ENCODE data around the gene KIF26B. TPM values are rescaled to one million over a fixed set of nuclear protein-coding genes. Genes with fewer than 3 reads are reported as not detected.

The KIF26B gene
- polyA plus RNA-seq, 1 of the 3 experiments (the other 2 are of a cell fraction): 2.6 TPM

- Histone ChIP-seq H3K9me3 (no peaks in the 10 kb centered on the region), H4K20me1 (ENCODE audit: insufficient read depth) (no peaks in the 10 kb centered on the region), H3K79me2 (ENCODE audit: insufficient read depth) (no peaks in the 10 kb centered on the region), H3K27me3 (ENCODE audit: insufficient read depth) (no peaks in the 10 kb centered on the region), H3K27ac (ENCODE audit: low read depth in 2 of 2, low read length in 1 of 2) (no peak overlapping the region), H3K4me1 (ENCODE audit: control insufficient read depth in 1 of 2, insufficient read depth in 2 of 2, low read depth in 1 of 2, low read length in 1 of 2) (no peaks in the 10 kb centered on the region; a peak in 1 of 4 replicates), H3K4me3 (ENCODE audit: low read depth in 2 of 2, low read length in 1 of 2) (no peak overlapping the region), H2AFZ (ENCODE audit: low read depth) (no peak overlapping the region), H3K9me2 (no peaks in the 10 kb centered on the region), H3K36me3 (replicated peaks in 1 of 2; ENCODE audit: control insufficient read depth in 1 of 2, insufficient read depth in 2 of 2, low read length in 1 of 2) (peaks cover 4 to 30% of the 10 kb centered on the region in 2 experiments), H3K9ac (no peak overlapping the region), H3K4me2 (no peak overlapping the region), H3F3A (replicated peaks; ENCODE audit: insufficient read depth) (no peaks in the 10 kb centered on the region)
- DNase-seq: no peak
- 90% methylated on average over 6 of the region's 6 CpGs for WGBS (ENCODE audit: low lambda C conversion rate)
- TF ChIP-seq RFX5 (IDR thresholded peaks at IDR 0.05; ENCODE audit: low read length): no peak
- no peak for TF ChIP-seq CTCF (IDR thresholded peaks at IDR 0.05)
- TF ChIP-seq RCOR1 (IDR thresholded peaks at IDR 0.05; ENCODE audit: low read length): no peak
- TF ChIP-seq MAX (IDR thresholded peaks at IDR 0.05; ENCODE audit: low read depth): no peak
- no peak for TF ChIP-seq ZBTB33 (IDR thresholded peaks at IDR 0.05; ENCODE audit: borderline replicate concordance, low read depth)
- no peak for TF ChIP-seq MXI1 (IDR thresholded peaks at IDR 0.05; ENCODE audit: low read depth, low read length)
- ChIA-PET POLR2A (no interaction called here), CTCF (no interaction called here)
Observed at GRCh38 chr1:245657371-245657770, 502.6 kb downstream of the KIF26B start.

- Histone ChIP-seq H3K36me3 (replicated peaks in 1 of 2; ENCODE audit: control insufficient read depth in 1 of 2, insufficient read depth in 2 of 2, low read length in 1 of 2) (peaks cover 0 to 10% of the 10 kb centered on the region in 2 experiments), H3K27ac (ENCODE audit: low read depth in 2 of 2, low read length in 1 of 2) (no peak overlapping the region), H3K9me3 (no peaks in the 10 kb centered on the region), H3K79me2 (ENCODE audit: insufficient read depth) (no peaks in the 10 kb centered on the region), H3K27me3 (ENCODE audit: insufficient read depth) (no peaks in the 10 kb centered on the region), H3K4me3 (ENCODE audit: low read depth in 2 of 2, low read length in 1 of 2) (no peak overlapping the region), H3K4me2 (no peak overlapping the region), H3K9ac (no peak overlapping the region), H3K4me1 (ENCODE audit: control insufficient read depth in 1 of 2, insufficient read depth in 2 of 2, low read depth in 1 of 2, low read length in 1 of 2) (no peaks in the 10 kb centered on the region), H4K20me1 (ENCODE audit: insufficient read depth) (no peaks in the 10 kb centered on the region), H2AFZ (ENCODE audit: low read depth) (no peak overlapping the region), H3F3A (replicated peaks; ENCODE audit: insufficient read depth) (peaks cover 4% of the 10 kb centered on the region), H3K9me2 (no peaks in the 10 kb centered on the region)
- TF ChIP-seq SIN3A (IDR thresholded peaks at IDR 0.05; ENCODE audit: borderline replicate concordance, low read depth, low read length) (no peak), REST (IDR thresholded peaks at IDR 0.05; ENCODE audit: low read depth, low read length) (no peak), NRF1 (IDR thresholded peaks at IDR 0.05; ENCODE audit: low read depth, low read length) (no peak)
- ChIA-PET POLR2A (no interaction called here), CTCF (no interaction called here)
- no peak for DNase-seq
- 90% methylated on average over 3 of the region's 3 CpGs for WGBS (ENCODE audit: low lambda C conversion rate)
Observed at GRCh38 chr1:245663373-245663772, 508.6 kb downstream of the KIF26B start.

Data from SK-N-SH (cell line).